GM19395 (cell line): ENCODE results near the gene GRIN3A.
A peak's percentile ranks its signal among the peaks of the same experiment; 100 is the strongest.

ENCODE experiments used
- ATAC-seq: cut with Tn5 transposase; IDR thresholded peaks from one replicate; pipeline ENCODE4 v1.9.1; 2021; ENCODE audit warnings: mild to moderate bottlenecking, moderate library complexity; ENCODE audit not compliant: unreplicated experiment

GRIN3A gene

GRCh38 chr9:101533334-101534204 lies 204.9 kb downstream of the GRIN3A start, which contains the start of gene RNF20:
Gene RNF20, plus strand, starts transcription at chr9:101533853. Its CDS starts 1,571 bp downstream, at chr9:101535424.
- peak; percentile 98 for ATAC-seq

DNA sequence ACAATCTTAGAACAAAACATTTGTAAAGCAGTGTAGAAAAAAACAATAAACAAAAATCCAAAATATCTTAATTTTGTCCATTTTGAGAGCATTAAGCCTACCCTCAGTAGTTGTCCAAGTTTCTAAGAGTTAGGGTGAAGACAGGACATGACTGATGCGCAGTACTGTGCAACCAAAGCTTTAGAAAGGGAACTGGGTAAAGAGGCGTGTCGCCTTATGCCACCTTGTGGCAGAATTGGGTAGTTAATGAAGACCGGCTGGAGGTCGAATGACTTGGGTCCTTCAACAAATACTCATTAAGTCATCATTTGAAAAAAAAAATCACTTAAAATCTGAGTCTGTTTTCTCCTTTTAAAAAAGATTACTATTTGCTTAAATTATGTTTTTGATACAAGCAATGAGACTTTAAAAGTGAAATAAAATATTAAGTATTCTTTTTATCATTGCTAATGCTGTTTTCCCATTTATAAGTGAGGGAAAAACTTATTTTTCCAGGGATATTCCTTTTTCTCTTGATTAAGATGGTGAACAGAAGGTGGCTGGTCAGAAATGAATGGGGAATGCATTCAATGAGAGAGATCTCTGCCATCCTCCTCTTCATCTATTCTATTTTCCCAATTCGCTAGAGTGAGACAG lies 208.3 kb downstream of the GRIN3A start:
- peak; percentile 46 for ATAC-seq

DNA sequence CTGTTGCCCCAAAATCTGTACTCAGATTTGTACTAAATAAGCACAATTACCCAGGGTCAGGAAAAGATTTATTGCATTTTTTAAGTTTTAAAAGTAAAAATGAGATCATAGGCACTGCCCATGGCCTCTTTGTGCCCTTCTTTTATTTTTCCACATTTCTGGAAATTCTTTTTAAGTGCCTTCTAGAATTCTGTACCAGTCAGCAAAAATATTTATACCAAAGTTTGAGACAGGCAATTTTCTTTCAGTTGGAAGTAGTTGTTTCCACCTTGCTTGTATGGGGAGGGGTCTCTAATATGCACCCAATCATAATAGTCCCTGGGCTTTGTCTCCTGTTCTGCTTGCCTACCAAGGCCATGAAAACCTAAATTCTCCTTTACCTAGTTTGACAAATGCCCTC lies 210.4 kb downstream of the GRIN3A start:
- no peak for ATAC-seq

- no peak for ATAC-seq
Measured at GRCh38 chr9:101527066-101527465, 211.4 kb downstream of the GRIN3A start.

GRCh38 chr9:101524371-101524770 lies 214.1 kb downstream of the GRIN3A start:
- no peak for ATAC-seq
